Measurements from ENCODE around the gene LILRB2. TPM values are rescaled to one million over a fixed set of nuclear protein-coding genes. Genes with fewer than 3 reads are reported as not detected.

Gene LILRB2
- total RNA-seq, 4 donors from 2014 or later, result 3.5 to 15.4 (median 10.1) TPM

GRCh38 chr19:54262066-54262465 is 18.8 kb downstream of the LILRB2 start:
- ATAC-seq (ENCODE audit: low FRiP score), result no peak
- no peak for TF ChIP-seq CTCF (IDR thresholded peaks at IDR 0.05)
- no peak for DNase-seq (ENCODE audit: low spot score)

GRCh38 chr19:54257116-54257480 is 23.8 kb downstream of the LILRB2 start, which contains the start of gene LILRB5:
Gene LILRB5, minus strand, starts transcription at chr19:54257273. Its CDS starts 80 bp downstream, at chr19:54257193.
- no peak for TF ChIP-seq CTCF (IDR thresholded peaks at IDR 0.05)
- ATAC-seq (ENCODE audit: low FRiP score), result no peak
- DNase-seq (ENCODE audit: low spot score), result no peak

GRCh38 chr19:54256250-54257115 is 24.4 kb downstream of the LILRB2 start:
- no peak for ATAC-seq (ENCODE audit: low FRiP score)
- no peak for DNase-seq (ENCODE audit: low spot score)

GRCh38 chr19:54255105-54255775 is 25.7 kb downstream of the LILRB2 start:
- no peak for ATAC-seq (ENCODE audit: low FRiP score)
- TF ChIP-seq CTCF (IDR thresholded peaks at IDR 0.05), result no peak
- no peak for DNase-seq (ENCODE audit: low spot score)

More at GRCh38 chr19:54256250-54257115, 24.4 kb downstream of the LILRB2 start:
- no peak for TF ChIP-seq CTCF (IDR thresholded peaks at IDR 0.05)

DNA sequence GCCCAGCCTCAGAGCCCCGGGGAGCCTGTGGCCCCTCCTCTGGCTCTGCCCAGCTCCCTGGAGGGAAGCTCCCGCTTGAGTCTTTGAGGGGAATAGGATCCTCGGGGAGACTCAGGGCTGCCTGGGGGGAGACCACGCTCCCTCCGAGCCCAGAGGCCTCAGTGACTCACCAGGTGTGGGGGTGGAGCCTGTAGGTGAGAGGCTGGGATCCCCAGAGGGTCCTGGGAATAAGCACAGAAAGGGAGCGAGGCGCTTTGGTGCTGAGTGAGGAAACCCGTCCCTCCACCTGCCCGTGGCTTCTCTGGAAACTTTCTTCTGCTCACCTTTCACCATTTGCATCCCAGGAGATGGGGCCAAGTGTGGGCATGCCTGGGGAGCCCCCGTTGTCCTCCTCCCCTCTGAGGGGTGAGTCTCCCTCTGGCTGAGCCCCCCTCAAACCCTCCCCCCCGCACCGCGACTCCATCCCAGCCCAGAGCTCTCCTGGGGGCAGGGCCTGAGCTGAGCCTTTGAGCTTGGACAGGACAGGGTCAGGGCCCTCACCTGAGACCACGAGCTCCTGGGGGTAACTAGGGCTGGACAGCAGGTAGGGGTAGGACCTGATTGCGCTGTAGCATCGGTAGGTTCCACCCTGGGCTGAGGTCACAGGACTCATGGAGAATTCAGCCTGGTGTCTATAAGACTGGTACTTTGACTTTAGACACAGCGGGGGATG is 26.6 kb downstream of the LILRB2 start:
- ATAC-seq (ENCODE audit: low FRiP score) (no peak), DNase-seq (ENCODE audit: low spot score) (no peak)
- TF ChIP-seq CTCF (IDR thresholded peaks at IDR 0.05), result no peak

GRCh38 chr19:54253331-54254194 is 27.3 kb downstream of the LILRB2 start:
- DNase-seq (ENCODE audit: low spot score) (no peak), ATAC-seq (ENCODE audit: low FRiP score) (no peak)
- TF ChIP-seq CTCF (IDR thresholded peaks at IDR 0.05), result no peak

Data from omental fat pad (tissue), 4 donors.